Heart left ventricle (tissue), 13 donors: Measurements from ENCODE around the gene ZNF839.

Experiments
- CTCF ChIP-seq, 12 donors: fragments of 200-600 bp; sonication (generic) in 4 of 12; IDR thresholded peaks; one replicate each; pipeline versions ENCODE4 v1.5.0 to v1.8.0; 2018 to 2022; ENCODE audit warnings: antibody characterized with exemption in 12 of 12, mild to moderate bottlenecking in 5 of 12
- POLR2A ChIP-seq, 2 donors: fragments of 450-650 bp; IDR thresholded peaks; one replicate each; pipeline ENCODE4 v1.6.1; 2017; ENCODE audit warnings: antibody characterized with exemption in 2 of 2, mild to moderate bottlenecking in 2 of 2, moderate library complexity in 2 of 2
- donor health status: ischemic (EF 13 %, LVEDD 7.1; RV severe dilation, severe dysfunction).
- donor health status: DM: no; HTN: yes; CAD: no.
- donor health status: DM: no; HTN: no; CAD: no.
- donor health status: ischemic (EF 25% LVEDD 6.9; RV normal size, moderate dysfunction).
- donor health status: ischemic (EF 25% LVEDD 5.7; RV mildly dilated, moderate dysfunction).
- donor health status: ischemic (EF 35%, LVEDD 5.7; RV mildly dilated, moderate dysfunction).
- donor health status: nonischemic (EF 11% LVEDD 7.7; RV severe dilation, severe dysfunction).
- donor health status: DM: yes; HTN: yes; CAD: no.
- donor health status: PGD.
- donor health status: ischemic (EF 29% LVEDD 5.4; RV normal size, mild dysfunction).
- donor health status: nonischemic (EF 23%, LVEDD 6.1; RV moderate dilation, normal function).

- TF ChIP-seq CTCF (IDR thresholded peaks at IDR 0.05) (no peak), POLR2A (IDR thresholded peaks at IDR 0.05) (no peak)
Measured at GRCh38 chr14:102352213-102352612, 32.7 kb downstream of the ZNF839 start.
